Stimulated activated CD4-positive, alpha-beta T cell treated with anti-CD3 and anti-CD28 coated beads, TNF-alpha, amount 100 ng/mL, for 48 hours (primary cell): ENCODE measurements around the gene IQGAP1.

Experiments
- DNase-seq, 3 donors: peaks; one replicate each; pipeline ENCODE4 v3.0.0-alpha.2; 2020; ENCODE audit warnings: low read depth in 3 of 3

Gene IQGAP1

DNA sequence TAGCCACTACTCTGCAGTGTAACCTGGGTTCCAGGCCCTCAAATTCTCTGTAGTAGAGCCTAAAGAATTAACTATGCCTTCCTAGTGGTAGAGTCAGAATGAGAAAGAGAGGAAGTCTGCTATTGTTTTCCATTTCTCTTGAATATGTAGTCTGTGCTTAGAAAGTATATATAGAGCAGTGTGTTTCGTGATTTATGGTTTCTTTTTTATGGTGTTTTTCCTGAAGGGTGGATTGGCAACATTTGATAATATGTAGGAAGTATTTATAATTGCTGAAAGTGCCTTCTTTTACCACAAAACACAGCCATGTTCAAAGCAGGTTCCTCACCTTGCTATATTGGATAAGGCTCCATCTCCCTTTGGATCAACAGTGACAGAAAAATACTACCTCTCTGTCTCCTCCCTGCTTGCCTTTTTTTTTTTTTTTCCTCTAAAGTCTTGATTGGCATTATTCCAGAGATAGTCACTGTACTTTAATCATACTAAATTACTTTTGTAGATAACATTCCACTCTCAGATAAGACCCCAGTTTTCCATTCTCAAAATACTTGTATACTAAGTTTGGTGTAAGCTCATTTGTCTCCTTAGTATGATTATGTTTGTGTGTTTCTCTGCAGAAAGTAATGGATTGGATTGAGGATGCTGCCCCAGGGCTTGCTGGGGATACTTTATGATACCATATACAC is 47.8 kb downstream of the IQGAP1 start:
- DNase-seq = no peak

GRCh38 chr15:90436952-90437351 is 48.9 kb downstream of the IQGAP1 start:
- no peak for DNase-seq

DNA sequence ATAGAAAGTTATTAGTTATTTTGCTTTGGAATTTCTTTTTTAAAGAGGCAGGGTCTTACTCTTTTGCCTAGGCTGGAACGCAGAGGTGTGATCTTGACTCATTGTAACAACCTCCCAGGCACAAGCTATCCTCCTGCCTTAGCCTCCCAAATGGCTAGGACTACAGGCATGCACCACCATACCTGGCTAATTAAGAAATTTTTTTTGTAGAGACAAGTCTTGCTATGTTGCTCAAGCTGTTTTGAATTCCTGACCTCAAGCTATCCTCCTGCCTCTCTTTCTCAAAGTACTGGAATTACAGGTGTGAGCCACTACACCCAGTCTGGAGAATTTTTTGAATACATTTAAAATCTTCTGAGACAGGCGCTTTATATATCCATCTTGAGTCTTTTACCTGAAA is 49.5 kb downstream of the IQGAP1 start:
- DNase-seq = no peak

DNA sequence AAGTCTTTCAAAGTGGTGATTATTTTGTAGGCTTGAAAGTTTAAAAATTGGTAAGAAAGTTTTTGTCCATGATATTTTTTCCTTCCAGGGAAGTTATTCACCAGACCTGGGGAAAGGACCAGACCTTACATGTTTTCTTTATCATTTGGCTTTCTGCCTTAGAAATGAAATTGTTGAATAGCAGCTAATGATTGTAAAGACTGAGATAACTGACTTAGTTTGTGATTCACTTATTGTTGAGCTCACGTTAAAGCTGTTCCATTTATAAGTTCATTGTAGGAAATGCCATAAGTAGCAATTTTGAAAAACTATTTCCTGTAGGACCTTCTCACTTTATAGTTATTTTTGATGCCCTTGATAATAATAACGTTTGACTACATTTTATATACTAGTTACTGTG is 51.9 kb downstream of the IQGAP1 start:
- DNase-seq = no peak

DNA sequence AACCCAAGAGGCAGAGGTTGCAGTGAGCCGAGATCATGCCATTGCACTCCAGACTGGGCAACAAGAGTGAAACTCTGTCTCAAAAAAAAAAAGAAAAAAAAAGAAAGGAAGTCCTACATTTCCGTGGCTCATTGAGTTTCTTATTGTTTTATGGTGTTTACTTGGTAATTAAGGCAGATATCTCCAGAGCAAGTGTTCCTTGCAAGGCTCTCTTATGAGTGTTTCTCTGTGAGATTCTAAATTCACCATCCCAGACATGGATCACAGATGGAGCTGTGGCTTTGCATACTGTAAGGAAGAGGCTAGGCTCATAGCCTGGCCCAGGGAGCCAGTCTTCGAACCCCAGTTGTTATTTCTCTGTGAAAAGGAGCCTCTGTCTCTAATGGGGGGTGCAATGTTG is 53.0 kb downstream of the IQGAP1 start:
- no peak for DNase-seq

DNA sequence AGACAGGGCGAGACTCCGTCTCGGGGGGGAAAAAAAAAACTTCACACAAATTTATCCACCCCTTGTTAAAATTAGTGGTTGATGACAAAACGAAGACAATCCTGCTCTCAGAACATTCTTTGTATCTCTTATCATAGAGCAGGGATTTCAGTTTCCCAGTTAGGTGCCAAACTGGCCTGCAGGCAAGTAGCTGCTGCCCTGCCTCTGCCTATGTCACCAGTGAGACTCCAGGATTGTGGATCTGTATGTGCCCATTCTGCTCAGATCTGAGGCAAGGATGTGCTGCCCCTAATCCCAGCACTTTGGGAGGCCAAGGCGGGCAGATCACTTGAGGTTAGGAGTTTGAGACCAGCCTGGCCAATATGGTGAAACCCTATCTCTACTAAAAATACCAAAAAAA is 54.4 kb downstream of the IQGAP1 start:
- no peak for DNase-seq

- DNase-seq = no peak
Measured at GRCh38 chr15:90449206-90449735, 61.2 kb downstream of the IQGAP1 start.

DNA sequence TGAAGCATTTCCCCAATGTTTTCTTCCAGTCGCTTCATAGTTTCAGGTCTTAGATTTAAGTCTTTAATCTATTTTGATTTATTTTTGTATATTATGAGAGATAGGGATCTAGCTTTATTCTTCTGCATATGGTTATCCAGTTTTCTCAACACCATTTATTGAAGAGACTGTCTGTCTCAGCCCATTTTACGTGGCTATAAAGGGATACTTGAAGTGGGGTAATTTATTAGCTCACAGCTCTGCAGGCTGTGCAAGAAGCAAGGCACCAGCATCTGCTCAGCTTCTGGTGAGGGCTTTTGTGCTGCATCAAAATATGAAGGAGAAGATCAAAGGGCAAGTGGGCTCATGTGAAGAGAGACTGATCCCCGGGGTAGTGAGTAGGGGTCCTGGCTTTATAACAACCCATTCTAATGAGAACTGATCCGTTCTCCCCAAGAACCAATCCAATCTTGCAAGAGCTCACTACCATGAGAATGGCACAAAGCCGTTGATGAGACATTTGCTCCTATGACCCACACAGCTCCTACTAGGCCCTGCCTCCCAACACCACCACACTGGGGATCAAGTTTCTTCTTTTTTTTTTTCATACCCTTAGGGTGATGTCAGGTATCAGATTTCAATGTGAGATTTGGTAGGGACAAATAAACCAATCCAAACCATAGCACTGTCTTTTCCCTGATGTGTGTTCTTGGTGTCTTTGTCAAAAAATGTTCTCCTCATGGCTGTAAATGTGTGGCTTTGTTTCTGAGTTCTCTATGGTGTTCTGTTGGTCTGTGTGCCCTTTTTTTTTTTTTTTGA is 63.2 kb downstream of the IQGAP1 start:
- no peak for DNase-seq

DNA sequence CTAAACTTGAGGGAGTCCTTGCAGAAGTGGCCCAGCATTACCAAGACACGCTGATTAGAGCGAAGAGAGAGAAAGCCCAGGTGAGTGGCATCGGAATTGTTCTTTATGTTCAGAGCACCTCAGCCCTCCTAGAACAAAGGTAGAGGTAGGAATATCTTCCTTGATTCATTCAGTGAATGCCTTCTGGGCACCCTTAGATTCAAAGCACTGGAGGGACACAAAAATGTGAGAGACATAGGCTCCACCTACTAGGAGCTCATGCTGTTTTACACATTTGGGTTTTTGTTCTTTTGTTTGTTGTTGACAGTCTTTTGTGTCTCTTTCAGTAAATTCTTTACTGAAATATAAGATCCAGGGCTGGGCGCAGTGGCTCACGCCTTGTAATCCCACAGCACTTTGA is 68.2 kb downstream of the IQGAP1 start:
- no peak for DNase-seq

GRCh38 chr15:90458061-90458460 is 70.0 kb downstream of the IQGAP1 start:
- no peak for DNase-seq

- no peak for DNase-seq
Measured at GRCh38 chr15:90459368-90459767, 71.3 kb downstream of the IQGAP1 start.

DNA sequence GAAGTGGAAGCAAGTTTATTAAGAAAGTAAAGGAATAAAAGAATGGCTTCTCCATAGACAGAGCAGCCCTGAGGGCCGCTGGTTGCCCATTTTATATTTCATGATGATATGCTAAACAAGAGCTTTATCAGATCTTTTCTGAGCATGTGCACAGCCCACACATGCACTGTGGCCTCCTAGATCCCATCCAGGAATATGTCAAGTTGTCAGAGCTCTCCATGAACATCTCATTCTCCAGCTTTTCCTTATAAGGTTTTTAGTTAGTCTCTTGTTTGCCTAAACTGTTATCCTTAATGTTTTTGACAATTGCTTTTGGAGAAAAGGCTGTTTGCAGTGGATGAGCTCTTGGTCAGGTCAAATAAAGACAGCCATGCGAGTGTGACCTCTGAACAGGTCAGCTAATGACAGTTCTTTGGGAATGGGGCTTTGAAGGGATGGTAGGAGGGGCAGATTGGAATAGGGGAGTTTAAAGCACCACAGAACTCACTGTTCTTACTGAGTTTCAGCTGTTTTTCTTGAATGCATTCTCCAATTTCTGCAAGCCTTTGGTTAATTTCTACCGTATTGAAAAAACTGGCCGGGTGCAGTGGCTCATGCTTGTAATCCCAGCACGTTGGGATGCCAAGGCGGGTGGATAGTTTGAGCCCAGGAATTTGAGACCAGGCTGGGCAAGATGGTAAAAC is 72.2 kb downstream of the IQGAP1 start:
- DNase-seq = no peak

GRCh38 chr15:90463381-90463780 is 75.3 kb downstream of the IQGAP1 start:
- no peak for DNase-seq

- DNase-seq = no peak
Measured at GRCh38 chr15:90465140-90465929, 77.3 kb downstream of the IQGAP1 start.

- DNase-seq = no peak
Measured at GRCh38 chr15:90465930-90466567, 78.0 kb downstream of the IQGAP1 start.

DNA sequence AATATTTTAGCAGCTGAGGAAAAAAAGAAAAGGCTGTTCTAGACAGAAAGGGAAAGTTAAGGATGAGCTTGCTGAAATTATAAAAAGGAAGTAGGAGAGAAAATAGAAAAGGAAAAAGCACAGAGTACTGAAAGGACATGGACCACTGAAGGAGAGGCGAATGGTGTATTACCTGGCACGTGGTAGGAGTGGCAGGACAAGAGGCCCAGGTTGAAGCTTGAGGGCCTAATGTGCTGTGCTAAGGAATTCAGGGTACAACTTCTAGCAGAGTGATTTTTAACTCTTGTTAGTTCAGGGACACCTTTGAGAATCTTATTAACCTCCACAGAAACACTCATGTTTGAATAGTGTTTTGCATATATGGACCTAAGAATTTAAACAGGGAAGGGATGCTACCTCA is 81.7 kb downstream of the IQGAP1 start:
- no peak for DNase-seq

DNA sequence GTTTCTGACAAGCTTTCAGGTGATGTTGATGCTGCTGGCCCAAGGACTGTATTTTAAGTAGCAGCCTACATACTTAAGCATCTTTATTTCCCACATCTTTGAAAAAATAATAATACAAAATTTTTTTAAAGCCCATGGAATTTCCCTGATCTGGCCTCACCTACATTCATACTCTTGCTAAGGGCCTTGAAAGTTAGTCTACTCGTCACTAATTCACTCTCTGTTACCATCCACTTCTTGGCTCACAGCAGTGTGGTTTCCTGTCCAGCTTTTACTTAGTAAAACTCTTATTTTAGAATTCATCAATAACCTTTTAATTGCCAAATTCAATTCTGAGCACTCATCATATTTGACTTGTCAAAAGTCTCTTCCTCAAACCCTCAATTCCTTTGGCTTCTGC is 82.4 kb downstream of the IQGAP1 start:
- DNase-seq = no peak

DNA sequence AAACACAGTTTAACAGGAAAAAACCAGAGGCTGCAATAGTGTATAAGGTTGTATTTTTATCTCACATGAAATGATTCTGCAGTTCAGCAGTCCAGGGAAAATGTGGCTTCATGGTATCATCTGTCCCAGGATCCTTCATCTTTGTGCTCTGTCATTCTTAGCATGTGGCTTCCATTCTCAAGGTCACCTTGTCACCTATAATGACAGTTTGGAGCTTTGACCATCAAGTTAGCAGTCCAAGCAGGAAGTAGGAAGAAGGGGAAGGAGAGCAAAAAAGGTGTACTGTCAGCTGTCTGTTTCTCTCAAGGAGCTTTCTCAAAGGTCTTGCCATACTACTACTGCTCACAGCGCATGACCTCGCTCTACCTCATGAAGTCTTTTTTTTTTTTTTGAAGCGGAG is 83.1 kb downstream of the IQGAP1 start:
- DNase-seq = no peak

DNA sequence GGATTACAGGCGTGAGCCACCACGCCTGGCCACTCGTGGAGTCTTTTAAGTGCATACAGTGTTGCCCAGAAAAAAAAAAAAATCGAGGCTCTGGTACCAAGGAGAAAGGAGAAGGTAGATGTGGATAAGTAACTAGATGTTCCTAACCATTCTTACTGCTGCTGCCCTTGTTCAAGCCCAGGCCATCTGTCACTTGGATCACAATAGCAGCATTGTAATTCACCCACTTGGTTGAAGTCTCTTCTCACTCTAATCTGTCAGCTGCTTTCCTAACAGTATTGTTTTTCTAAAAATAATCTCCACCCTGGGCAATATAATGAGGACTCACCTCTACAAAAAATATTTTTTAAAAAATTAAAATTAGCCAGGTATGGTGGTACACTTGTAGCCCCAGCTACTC is 83.7 kb downstream of the IQGAP1 start:
- DNase-seq = no peak

DNA sequence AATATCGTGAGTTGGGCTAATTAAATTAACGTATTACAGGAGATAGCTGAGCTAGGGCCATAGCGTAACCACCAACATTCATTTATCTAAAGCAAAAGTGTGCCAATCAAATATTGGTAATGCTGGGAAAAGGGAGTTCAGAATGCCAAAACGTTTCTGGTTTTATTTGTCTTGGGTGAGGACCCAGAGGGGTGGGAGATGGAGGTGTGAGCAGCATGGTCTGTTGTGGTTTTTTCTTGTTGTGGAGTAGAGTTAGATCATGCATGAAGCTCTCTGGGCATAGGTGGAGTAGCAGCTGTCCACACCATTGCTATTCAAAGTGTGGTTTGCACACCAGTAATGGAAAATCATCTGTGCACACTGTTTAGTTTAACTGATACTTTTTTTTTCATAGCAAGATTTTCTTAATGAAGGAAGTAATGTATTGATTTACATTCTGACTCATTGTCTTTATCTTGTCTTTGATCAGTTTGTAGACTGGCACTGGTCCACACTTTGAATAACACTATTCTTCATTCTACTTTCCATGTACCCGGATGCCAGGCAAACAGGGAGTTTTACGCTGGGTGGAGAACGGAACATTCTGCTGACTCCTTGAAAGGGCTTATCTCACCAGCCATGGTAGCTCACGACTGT is 90.9 kb downstream of the IQGAP1 start:
- DNase-seq = no peak

GRCh38 chr15:90479656-90480055 is 91.6 kb downstream of the IQGAP1 start:
- no peak for DNase-seq
